IMR-90 (cell line): ENCODE measurements around the gene GPR108. TPM values are rescaled to one million over a fixed set of nuclear protein-coding genes. Genes with fewer than 3 reads are reported as not detected.
"Not testable (repeated sequence)": the region's sequence is repeated elsewhere in the genome, so short reads cannot be mapped to it uniquely, and the experiment has no call there.

ENCODE experiments used
- ATAC-seq: fragments of 200-7000 bp; cut with Tn5 transposase; 2 replicates; pipeline ENCODE4 v1.9.1; 2020; ENCODE audit warnings: low read depth, mild to moderate bottlenecking, moderate library complexity
- BruUV-seq: library from RNA; stranded (reverse); fragments of 400-500 nt; replicated peaks from 2 replicates; lab custom pipeline; 2021; lab: Mats Ljungman, UMichigan
- CTCF ChIA-PET: fragments of 300-600 bp; formaldehyde crosslinking; extraction: SDS; loops from one replicate; lab custom pipeline; 2021; ENCODE audit warnings: antibody characterized with exemption; lab: Yijun Ruan, JAX
- POLR2A ChIA-PET: fragments of 300-600 bp; sonication (Branson Sonifier 250); formaldehyde crosslinking; loops from one replicate; lab custom pipeline; 2022; ENCODE audit warnings: antibody characterized with exemption; ENCODE audit not compliant: unreplicated experiment; lab: Charles Lee
- DNase-seq: peaks from one replicate; pipeline ENCODE4 v3.0.0; 2013
- H2AFZ ChIP-seq: replicated peaks from 2 replicates; pipeline ENCODE3; 2013; ENCODE audit warnings: low read length, mild to moderate bottlenecking; ENCODE audit not compliant: poor library complexity
- H2AK5ac ChIP-seq: 2 replicates; pipeline ENCODE4 v1.6.1; 2013; ENCODE audit warnings: low read depth, low read length, inconsistent platforms
- H2AK9ac ChIP-seq: replicated peaks from 2 replicates; pipeline ENCODE3; 2013; ENCODE audit warnings: mild to moderate bottlenecking, low read depth, low read length, moderate library complexity; ENCODE audit not compliant: poor library complexity
- H2BK120ac ChIP-seq: 2 replicates; pipeline ENCODE4 v1.6.1; 2013; ENCODE audit warnings: low read depth, low read length, inconsistent platforms
- H2BK15ac ChIP-seq: 3 replicates; pipeline ENCODE4 v1.6.1; 2013; ENCODE audit warnings: low read depth, low read length, inconsistent platforms
- H2BK20ac ChIP-seq: 2 replicates; pipeline ENCODE4 v1.6.1; 2013; ENCODE audit warnings: low read depth, mild to moderate bottlenecking, inconsistent platforms, low read length, moderate library complexity
- H2BK5ac ChIP-seq: 2 replicates; pipeline ENCODE4 v1.6.1; 2013; ENCODE audit warnings: mild to moderate bottlenecking, low read depth, low read length, inconsistent platforms; ENCODE audit not compliant: poor library complexity, severe bottlenecking
- H3K14ac ChIP-seq: replicated peaks from 2 replicates; pipeline ENCODE4 v1.6.1; 2013; ENCODE audit warnings: low read depth, low read length, inconsistent platforms
- H3K18ac ChIP-seq: 2 replicates; pipeline ENCODE4 v1.6.1; 2013; ENCODE audit warnings: low read depth, low read length, control low read depth
- H3K23ac ChIP-seq: 2 replicates; pipeline ENCODE4 v1.6.1; 2013; ENCODE audit warnings: low read depth, low read length, inconsistent platforms
- H3K27ac ChIP-seq: 2 replicates; pipeline ENCODE4 v1.5.1; 2013; ENCODE audit warnings: mild to moderate bottlenecking, control low read depth, low read length; ENCODE audit not compliant: insufficient read depth
- H3K27me3 ChIP-seq: 2 replicates; pipeline ENCODE4 v1.6.1; 2013; ENCODE audit warnings: low read length; ENCODE audit not compliant: control insufficient read depth, insufficient read depth
- H3K36me3 ChIP-seq: 2 replicates; pipeline ENCODE4 v1.6.1; 2013; ENCODE audit warnings: low read length, mixed read lengths; ENCODE audit not compliant: control insufficient read depth, insufficient read depth
- H3K4ac ChIP-seq: 2 replicates; pipeline ENCODE4 v1.6.1; 2013; ENCODE audit warnings: low read depth, low read length, inconsistent platforms
- H3K4me1 ChIP-seq: 2 replicates; pipeline ENCODE4 v1.6.1; 2013; ENCODE audit warnings: low read length, mixed read lengths; ENCODE audit not compliant: control insufficient read depth, insufficient read depth
- H3K4me2 ChIP-seq: 2 replicates; pipeline ENCODE4 v1.6.1; 2013; ENCODE audit warnings: low read depth, mild to moderate bottlenecking, control low read depth, low read length, moderate library complexity
- H3K4me3 ChIP-seq: 2 replicates; pipeline ENCODE4 v1.5.1; 2013; ENCODE audit warnings: low read depth, mild to moderate bottlenecking, control low read depth, low read length, moderate library complexity; ENCODE audit not compliant: insufficient read depth
- H3K56ac ChIP-seq: 2 replicates; pipeline ENCODE4 v1.6.1; 2013; ENCODE audit warnings: low read length, inconsistent platforms; ENCODE audit not compliant: insufficient read depth; ENCODE audit errors: extremely low read depth
- H3K79me1 ChIP-seq, 2 experiments: 2 replicates each; pipeline ENCODE4 v1.6.1; 2013; ENCODE audit warnings: low read length in 2 of 2, inconsistent platforms in 1 of 2, low read depth in 1 of 2
- H3K9ac ChIP-seq: 2 replicates; pipeline ENCODE4 v1.6.1; 2013; ENCODE audit warnings: low read depth, low read length, control low read depth
- H3K9me1 ChIP-seq: 2 replicates; pipeline ENCODE4 v1.6.1; 2013; ENCODE audit warnings: low read length, inconsistent platforms; ENCODE audit not compliant: insufficient read depth
- H3K9me3 ChIP-seq: 2 replicates; pipeline ENCODE4 v1.6.1; 2013; ENCODE audit warnings: low read length; ENCODE audit not compliant: control insufficient read depth, insufficient read depth
- H4K20me1 ChIP-seq: 2 replicates; pipeline ENCODE4 v1.6.1; 2013; ENCODE audit warnings: low read length, inconsistent platforms; ENCODE audit not compliant: insufficient read depth
- H4K5ac ChIP-seq: 2 replicates; pipeline ENCODE4 v1.6.1; 2013; ENCODE audit warnings: mild to moderate bottlenecking, low read depth, low read length, control low read depth
- H4K8ac ChIP-seq, 2 experiments: 2 replicates each; pipeline ENCODE4 v1.6.1; 2013; ENCODE audit warnings: low read depth in 2 of 2, low read length in 2 of 2, control low read depth in 1 of 2, inconsistent platforms in 1 of 2
- H4K91ac ChIP-seq: 2 replicates; pipeline ENCODE4 v1.6.1; 2013; ENCODE audit warnings: low read depth, low read length, inconsistent platforms; ENCODE audit not compliant: insufficient read depth
- POLR2A ChIP-seq: IDR thresholded peaks from 2 replicates; pipeline ENCODE4 v1.6.1; 2012; ENCODE audit warnings: mild to moderate bottlenecking, low read depth, low read length
- WGBS, 2 experiments: methylation state at CpG; one replicate each; pipeline versions ENCODE4 v1.1.5 to v1.1.7; 2013; ENCODE audit warnings: missing lambda C conversion rate in 2 of 2; ENCODE audit not compliant: insufficient read length in 1 of 2; ENCODE audit errors: extremely low coverage in 2 of 2; 5-methylcytosine and 5-hydroxymethylcytosine counted together
- dilution Hi-C: fragments of 300-500 bp; cut with HindIII; formaldehyde crosslinking; loops from one replicate; pipeline ENCODE4 v1.14.3; 2018; ENCODE audit warnings: low sequenced_read_pairs; ENCODE audit not compliant: unreplicated experiment
- in situ Hi-C: fragments of 300-500 bp; cut with MboI; formaldehyde crosslinking; loops from 3 replicates; pipeline ENCODE4 v1.14.3; 2019; ENCODE audit warnings: low sequenced_read_pairs, inconsistent platforms, mixed read lengths
- intact Hi-C: fragments of 100-400 bp; cut with micrococcal nuclease; formaldehyde crosslinking; loops from 2 replicates; pipeline ENCODE4 v1.10.0; 2022
- polyA plus RNA-seq, 3 experiments: library from polyadenylated mRNA; depleted of rRNA; stranded (reverse); fragments of >200 nt; gene quantifications; 2 replicates each; pipeline ENCODE4 v1.2.3, GENCODE V29; 2012; ENCODE audit warnings: low replicate concordance in 1 of 3
- total RNA-seq: library from RNA; depleted of rRNA; stranded (reverse); fragments of >200 nt; gene quantifications from 2 replicates; pipeline ENCODE4 v1.2.3, GENCODE V29; 2012
- TF ChIP-seq, protein P1 (sequence below): fragments of 150-350 bp; IDR thresholded peaks from 2 replicates; pipeline ENCODE4 v1.6.1; 2016; ENCODE audit warnings: low read depth, mild to moderate bottlenecking, low read length, moderate library complexity, borderline replicate concordance

GPR108 gene
- total and polyA plus RNA-seq, 2 of the 4 experiments (the other 2 are of a cell fraction): 28.0 to 38.9 TPM

GRCh38 chr19:6750062-6750461 lies 12.7 kb upstream of the GPR108 start:
- no TSS peak for BruUV-seq
- peaks cover 57% of the 10 kb centered on the region for H3K36me3 ChIP-seq
- no peak overlapping the region for H3K4me2 ChIP-seq
- no peak overlapping the region for H3K23ac ChIP-seq
- no peak overlapping the region for H4K91ac ChIP-seq
- intact Hi-C loops (no loop called here), in situ Hi-C loops (no loop called here), dilution Hi-C loops (no loop called here)
- no peak overlapping the region for H4K8ac ChIP-seq
- H3K14ac ChIP-seq: no peak overlapping the region
- CTCF ChIA-PET: no interaction called here
- WGBS, 2 experiments: 20% methylated on average over 1 of the region's 20 CpGs; no CpG with 5 or more reads in 1 of the 2 experiments
- no peak overlapping the region for H3K4ac ChIP-seq
- no peak overlapping the region for H2BK15ac ChIP-seq
- H2BK5ac ChIP-seq: no peak overlapping the region
- no peak overlapping the region for H2BK120ac ChIP-seq
- peaks cover 16 to 21% of the 10 kb centered on the region in 2 experiments for H3K79me1 ChIP-seq
- peak overlapping the region; percentile 21 for H2AFZ ChIP-seq
- POLR2A ChIA-PET: no interaction called here
- H3K27ac ChIP-seq: no peak overlapping the region
- H3K9ac ChIP-seq: no peak overlapping the region
- no peak for ATAC-seq
- H3K9me1 ChIP-seq: no peaks in the 10 kb centered on the region
- no peak overlapping the region for H2AK5ac ChIP-seq
- no peak overlapping the region for H3K18ac ChIP-seq
- no peaks in the 10 kb centered on the region for H4K20me1 ChIP-seq
- no peaks in the 10 kb centered on the region for H3K9me3 ChIP-seq
- H3K56ac ChIP-seq: no peak overlapping the region
- H2AK9ac ChIP-seq: no peak overlapping the region
- peaks cover 6% of the 10 kb centered on the region for H3K4me1 ChIP-seq
- TF ChIP-seq POLR2A: no peak
- TF ChIP-seq, protein P1, sequence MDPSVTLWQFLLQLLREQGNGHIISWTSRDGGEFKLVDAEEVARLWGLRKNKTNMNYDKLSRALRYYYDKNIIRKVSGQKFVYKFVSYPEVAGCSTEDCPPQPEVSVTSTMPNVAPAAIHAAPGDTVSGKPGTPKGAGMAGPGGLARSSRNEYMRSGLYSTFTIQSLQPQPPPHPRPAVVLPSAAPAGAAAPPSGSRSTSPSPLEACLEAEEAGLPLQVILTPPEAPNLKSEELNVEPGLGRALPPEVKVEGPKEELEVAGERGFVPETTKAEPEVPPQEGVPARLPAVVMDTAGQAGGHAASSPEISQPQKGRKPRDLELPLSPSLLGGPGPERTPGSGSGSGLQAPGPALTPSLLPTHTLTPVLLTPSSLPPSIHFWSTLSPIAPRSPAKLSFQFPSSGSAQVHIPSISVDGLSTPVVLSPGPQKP: no peak
- DNase-seq: no peak
- H2BK20ac ChIP-seq: no peak overlapping the region
- no peak overlapping the region for H4K5ac ChIP-seq
- no peak overlapping the region for H3K4me3 ChIP-seq
- H3K27me3 ChIP-seq: no peaks in the 10 kb centered on the region

- H2AK9ac ChIP-seq, H3K27ac ChIP-seq, H4K91ac ChIP-seq, H3K27me3 ChIP-seq, H2BK20ac ChIP-seq, H3K9me3 ChIP-seq, H3K9me1 ChIP-seq, H2BK120ac ChIP-seq, H3K18ac ChIP-seq, H3K14ac ChIP-seq, in situ Hi-C loops, dilution Hi-C loops, BruUV-seq, H3K4me3 ChIP-seq, H3K4ac ChIP-seq, H2AFZ ChIP-seq, POLR2A ChIA-PET, intact Hi-C loops, ATAC-seq, H2AK5ac ChIP-seq, H4K5ac ChIP-seq, H3K4me2 ChIP-seq, DNase-seq, H2BK5ac ChIP-seq, H2BK15ac ChIP-seq, H3K9ac ChIP-seq, H4K8ac ChIP-seq, H3K56ac ChIP-seq, H3K23ac ChIP-seq, H4K20me1 ChIP-seq: not testable (repeated sequence)
- WGBS, 2 experiments: 93% methylated on average over 7 of the region's 10 CpGs; no CpG with 5 or more reads in 1 of the 2 experiments
- Histone ChIP-seq H3K79me1 (peaks cover 16 to 25% of the 10 kb centered on the region in 2 experiments), H3K36me3 (peaks cover 63% of the 10 kb centered on the region), H3K4me1 (peaks cover 19% of the 10 kb centered on the region)
- CTCF ChIA-PET: interaction anchor here (0.7 to 0.8 kb wide), 2 partner anchors 10 to 115 kb away, joined by 3 to 9 read pairs; no protein-coding TSS in a partner anchor
Measured at GRCh38 chr19:6748543-6748942, 11.2 kb upstream of the GPR108 start.
